GM12873 (cell line): ENCODE data around the gene MRE11.

ENCODE experiments used
- CTCF ChIP-seq: IDR thresholded peaks from 2 replicates; pipeline ENCODE4 v1.5.1; 2012; ENCODE audit warnings: low read depth, mild to moderate bottlenecking, moderate library complexity, low read length, control low read depth; ENCODE audit not compliant: insufficient read depth; ENCODE audit errors: missing control alignments

Gene MRE11

GRCh38 chr11:94449437-94449836, 44.2 kb downstream of the MRE11 start:
- TF ChIP-seq CTCF, result no peak

- TF ChIP-seq CTCF, result no peak
Observed at GRCh38 chr11:94449029-94449428, 44.6 kb downstream of the MRE11 start.

- no peak for TF ChIP-seq CTCF
Observed at GRCh38 chr11:94447149-94447548, 46.5 kb downstream of the MRE11 start.

- TF ChIP-seq CTCF, result no peak
Observed at GRCh38 chr11:94445641-94446040, 48.0 kb downstream of the MRE11 start.

- no peak for TF ChIP-seq CTCF
Observed at GRCh38 chr11:94433049-94433448, 60.6 kb downstream of the MRE11 start.

GRCh38 chr11:94424662-94425061, 69.0 kb downstream of the MRE11 start:
- no peak for TF ChIP-seq CTCF

- TF ChIP-seq CTCF, result no peak
Observed at GRCh38 chr11:94424011-94424410, 69.6 kb downstream of the MRE11 start.

GRCh38 chr11:94423507-94423906, 70.1 kb downstream of the MRE11 start:
- TF ChIP-seq CTCF, result no peak
